GM12878 (cell line): ENCODE results near the gene TMEM255B. TPM values are rescaled to one million over a fixed set of nuclear protein-coding genes. Genes with fewer than 3 reads are reported as not detected.

Source experiments
- ATAC-seq: fragments of 200-7000 bp; cut with Tn5 transposase; 3 replicates; pipeline ENCODE4 v1.9.1; 2020; ENCODE audit warnings: mild to moderate bottlenecking, moderate library complexity
- BruUV-seq: library from RNA; stranded (reverse); fragments of 400-500 nt; replicated peaks from 2 replicates; lab custom pipeline; 2021; lab: Mats Ljungman, UMichigan
- CTCF ChIA-PET: fragments of 300-600 bp; sonication (Branson Sonifier 250); formaldehyde crosslinking; extraction: SDS; loops from one replicate; lab custom pipeline; 2021; ENCODE audit warnings: inconsistent platforms; lab: Yijun Ruan, JAX
- POLR2A ChIA-PET: fragments of 350-600 bp; formaldehyde crosslinking; extraction: SDS; loops from one replicate; lab custom pipeline; 2021; ENCODE audit warnings: inconsistent platforms; lab: Charles Lee
- RAD21 ChIA-PET: fragments of 300-600 bp; sonication (Branson Sonifier 250); formaldehyde crosslinking; loops from one replicate; lab custom pipeline; 2023; ENCODE audit warnings: antibody characterized with exemption; ENCODE audit not compliant: unreplicated experiment; lab: Charles Lee
- SMC1A ChIA-PET: fragments of 300-600 bp; sonication (Branson Sonifier 250); formaldehyde crosslinking; loops from one replicate; lab custom pipeline; 2023; ENCODE audit not compliant: unreplicated experiment, uncharacterized antibody; lab: Charles Lee
- DNase-seq: peaks from one replicate; pipeline ENCODE4 v3.0.0-alpha.2; 2011; ENCODE audit warnings: low read depth, low spot score
- FAIRE-seq: peaks from 3 replicates; lab custom pipeline; 2011; peaks lifted over from hg19 to GRCh38; lab: Jason Lieb, UNC
- H2AFZ ChIP-seq: 2 replicates; pipeline ENCODE4 v1.6.0; 2011; ENCODE audit warnings: low read depth, low read length, control low read depth; ENCODE audit not compliant: control insufficient read depth
- H3K27ac ChIP-seq: 2 replicates; pipeline ENCODE4 v1.5.1; 2011; ENCODE audit warnings: control low read depth; ENCODE audit not compliant: control insufficient read depth, insufficient read depth
- H3K27me3 ChIP-seq, 2 experiments: replicated peaks in 1 of 2; 2 replicates each; pipeline versions ENCODE4 v1.6.0 to v1.6.1; 2011; ENCODE audit warnings: low read length in 1 of 2; ENCODE audit not compliant: control insufficient read depth in 2 of 2, insufficient read depth in 2 of 2
- H3K36me3 ChIP-seq, 2 experiments: 2 replicates each; pipeline ENCODE4 v1.5.1; 2011; ENCODE audit warnings: low read length in 1 of 2; ENCODE audit not compliant: control insufficient read depth in 2 of 2, insufficient read depth in 2 of 2
- H3K4me1 ChIP-seq: 2 replicates; pipeline ENCODE4 v1.6.1; 2011; ENCODE audit warnings: mild to moderate bottlenecking, low read length, moderate library complexity, mixed read lengths; ENCODE audit not compliant: control insufficient read depth, insufficient read depth
- H3K4me2 ChIP-seq: 2 replicates; pipeline ENCODE4 v1.6.0; 2011; ENCODE audit warnings: control low read depth; ENCODE audit not compliant: control insufficient read depth, insufficient read depth
- H3K4me3 ChIP-seq: fragments of 200-600 bp; sonication (generic); 2 replicates; pipeline ENCODE4 v1.5.1; 2016
- H3K79me2 ChIP-seq: 2 replicates; pipeline ENCODE4 v1.6.0; 2011; ENCODE audit warnings: low read length; ENCODE audit not compliant: control insufficient read depth, insufficient read depth
- H3K9ac ChIP-seq: 2 replicates; pipeline ENCODE4 v1.8.0; 2011; ENCODE audit warnings: low read length, control low read depth, mixed read lengths; ENCODE audit not compliant: control insufficient read depth, insufficient read depth
- H3K9me3 ChIP-seq: replicated peaks from 3 replicates; pipeline ENCODE4 v1.5.1; 2011; ENCODE audit warnings: mild to moderate bottlenecking, low read length; ENCODE audit not compliant: control insufficient read depth, insufficient read depth
- H4K20me1 ChIP-seq: 2 replicates; pipeline ENCODE4 v1.6.0; 2011; ENCODE audit not compliant: control insufficient read depth, insufficient read depth
- CBX3 ChIP-seq: fragments of 200-600 bp; sonication (generic); IDR thresholded peaks from 2 replicates; pipeline ENCODE4 v1.6.1; 2016; ENCODE audit warnings: low read depth, borderline replicate concordance
- HDAC2 ChIP-seq: fragments of 200-600 bp; sonication (generic); IDR thresholded peaks from 2 replicates; pipeline ENCODE4 v1.6.1; 2017
- HDGF ChIP-seq: fragments of 450-650 bp; IDR thresholded peaks from 2 replicates; pipeline ENCODE4 v1.6.1; 2016; ENCODE audit warnings: antibody characterized with exemption
- MEF2A ChIP-seq: IDR thresholded peaks from 2 replicates; pipeline ENCODE4 v1.6.1; 2011; ENCODE audit warnings: low read depth, mild to moderate bottlenecking, low read length, moderate library complexity; ENCODE audit not compliant: insufficient read depth
- PML ChIP-seq: IDR thresholded peaks from 2 replicates; pipeline ENCODE4 v1.6.1; 2012; ENCODE audit warnings: low read length, inconsistent platforms
- SREBF1 ChIP-seq: IDR thresholded peaks from 2 replicates; pipeline ENCODE4 v1.6.1; 2012; ENCODE audit warnings: mild to moderate bottlenecking, low read length
- TCF12 ChIP-seq: IDR thresholded peaks from 2 replicates; pipeline ENCODE4 v1.6.1; 2011; ENCODE audit warnings: low read depth, mild to moderate bottlenecking, low read length
- WRNIP1 ChIP-seq: IDR thresholded peaks from 2 replicates; pipeline ENCODE4 v1.6.1; 2011; ENCODE audit warnings: low read depth, low read length, improper control_type of control experiment, borderline replicate concordance
- WGBS: methylation state at CpG from one replicate; pipeline ENCODE4 v1.1.6; 2016; ENCODE audit warnings: low lambda C conversion rate; ENCODE audit not compliant: insufficient replicate concordance, insufficient coverage; ENCODE audit errors: missing lambda C conversion rate; 5-methylcytosine and 5-hydroxymethylcytosine counted together
- in situ Hi-C: fragments of 300-500 bp; cut with MboI; formaldehyde crosslinking; loops from 9 replicates; pipeline ENCODE4 v1.14.3; 2018; ENCODE audit warnings: mixed read lengths
- intact Hi-C: fragments of 100-400 bp; cut with micrococcal nuclease; formaldehyde crosslinking; loops from one replicate; pipeline ENCODE4 v1.14.2; 2022; ENCODE audit not compliant: unreplicated experiment
- polyA plus RNA-seq, 11 experiments: library from polyadenylated mRNA; depleted of rRNA in 4 of 11; unstranded in 6 of 11; stranded (reverse) in 5 of 11; fragments of >200 nt; fragmentation: Nextera tagmentation in 4 of 11; fragmentation: Illumina TruSeq in 1 of 11; extraction: Ambion mirVana in 4 of 11; extraction: Trizol in 1 of 11; gene quantifications; 1 replicate in 1 of 11; 2 replicates in 10 of 11; pipeline versions ENCODE4 v1.2.1 to v1.2.3, GENCODE V29; 2011 to 2016; ENCODE audit warnings: inconsistent platforms in 2 of 11, missing spikeins in 2 of 11, low read depth in 1 of 11
- total RNA-seq, 4 experiments: library from RNA; depleted of rRNA in 3 of 4; stranded (reverse); fragments of >200 nt in 3 of 4; fragmentation: Illumina TruSeq in 1 of 4; extraction: Trizol in 1 of 4; gene quantifications; 2 replicates each; pipeline versions ENCODE4 v1.2.1 to v1.2.3, GENCODE V29; 2013 to 2021
- TF ChIP-seq, protein P1 (sequence below): IDR thresholded peaks from 2 replicates; pipeline ENCODE4 v1.6.1; 2012; ENCODE audit warnings: improper control_type of control experiment, low read depth, low read length; ENCODE audit not compliant: insufficient replicate concordance
- TF ChIP-seq, protein P2 (sequence below): IDR thresholded peaks from 2 replicates; pipeline ENCODE4 v1.6.1; 2012; ENCODE audit warnings: low read depth, low read length, improper control_type of control experiment
- TF ChIP-seq, protein P3 (sequence below): IDR thresholded peaks from 2 replicates; pipeline ENCODE4 v1.6.1; 2012; ENCODE audit warnings: low read depth, low read length, improper control_type of control experiment
- TF ChIP-seq, protein P4 (sequence below): IDR thresholded peaks from 2 replicates; pipeline ENCODE4 v1.6.1; 2012; ENCODE audit warnings: low read length, inconsistent platforms
- TF ChIP-seq, protein P5 (sequence below): fragments of 450-650 bp; IDR thresholded peaks from 2 replicates; pipeline ENCODE4 v1.6.1; 2017; ENCODE audit warnings: antibody characterized with exemption, mild to moderate bottlenecking, moderate library complexity

The TMEM255B gene
- total and polyA plus RNA-seq, 10 of the 15 experiments (the other 5 are each of a cell fraction or from before 2014, with no cell fraction given): 0.04 to 0.62 (median 0.13) TPM; not detected in 3

DNA sequence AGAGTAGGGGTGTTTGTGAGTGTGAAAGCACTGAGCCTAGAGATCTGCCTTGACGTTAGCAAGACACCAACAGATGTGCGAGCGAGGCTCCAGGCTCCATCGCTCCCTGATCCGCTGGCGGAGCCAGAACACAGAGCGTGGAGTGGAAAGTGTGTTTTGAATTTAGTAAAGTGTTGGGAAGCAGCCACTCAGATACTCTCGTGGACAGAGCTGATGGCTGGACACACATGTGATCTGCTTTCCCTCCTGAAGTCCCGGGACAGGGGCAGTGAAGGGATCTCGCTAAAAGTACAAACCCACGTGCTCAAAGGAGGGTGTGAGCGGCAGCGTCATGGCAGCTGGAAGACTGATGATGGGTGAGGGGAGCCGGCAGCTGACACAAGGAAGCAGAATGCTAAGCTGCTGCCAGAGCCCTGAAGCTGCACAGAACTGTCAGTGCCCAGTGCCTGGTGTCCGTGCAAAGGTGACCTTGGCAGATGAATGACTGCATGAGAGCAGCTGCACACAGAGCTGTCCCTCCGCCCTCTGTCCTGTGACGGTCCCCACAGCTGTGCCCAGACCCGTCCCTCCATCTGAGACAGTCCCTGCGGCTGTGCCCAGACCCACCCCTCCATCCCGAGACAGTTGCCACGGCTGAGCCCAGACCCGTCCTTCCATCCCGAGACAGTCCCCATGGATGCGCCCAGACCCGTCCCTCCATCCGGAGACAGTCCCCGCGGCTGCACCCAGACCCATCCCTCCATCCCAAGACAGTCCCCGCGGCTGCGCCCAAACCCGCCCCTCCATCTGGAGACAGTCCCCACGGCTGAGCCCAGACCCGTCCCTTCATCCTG lies 29.6 kb upstream of the TMEM255B start:
- no peak overlapping the region for H3K9ac ChIP-seq
- FAIRE-seq: no peak
- TF ChIP-seq CBX3: no peak
- TF ChIP-seq, protein P1, sequence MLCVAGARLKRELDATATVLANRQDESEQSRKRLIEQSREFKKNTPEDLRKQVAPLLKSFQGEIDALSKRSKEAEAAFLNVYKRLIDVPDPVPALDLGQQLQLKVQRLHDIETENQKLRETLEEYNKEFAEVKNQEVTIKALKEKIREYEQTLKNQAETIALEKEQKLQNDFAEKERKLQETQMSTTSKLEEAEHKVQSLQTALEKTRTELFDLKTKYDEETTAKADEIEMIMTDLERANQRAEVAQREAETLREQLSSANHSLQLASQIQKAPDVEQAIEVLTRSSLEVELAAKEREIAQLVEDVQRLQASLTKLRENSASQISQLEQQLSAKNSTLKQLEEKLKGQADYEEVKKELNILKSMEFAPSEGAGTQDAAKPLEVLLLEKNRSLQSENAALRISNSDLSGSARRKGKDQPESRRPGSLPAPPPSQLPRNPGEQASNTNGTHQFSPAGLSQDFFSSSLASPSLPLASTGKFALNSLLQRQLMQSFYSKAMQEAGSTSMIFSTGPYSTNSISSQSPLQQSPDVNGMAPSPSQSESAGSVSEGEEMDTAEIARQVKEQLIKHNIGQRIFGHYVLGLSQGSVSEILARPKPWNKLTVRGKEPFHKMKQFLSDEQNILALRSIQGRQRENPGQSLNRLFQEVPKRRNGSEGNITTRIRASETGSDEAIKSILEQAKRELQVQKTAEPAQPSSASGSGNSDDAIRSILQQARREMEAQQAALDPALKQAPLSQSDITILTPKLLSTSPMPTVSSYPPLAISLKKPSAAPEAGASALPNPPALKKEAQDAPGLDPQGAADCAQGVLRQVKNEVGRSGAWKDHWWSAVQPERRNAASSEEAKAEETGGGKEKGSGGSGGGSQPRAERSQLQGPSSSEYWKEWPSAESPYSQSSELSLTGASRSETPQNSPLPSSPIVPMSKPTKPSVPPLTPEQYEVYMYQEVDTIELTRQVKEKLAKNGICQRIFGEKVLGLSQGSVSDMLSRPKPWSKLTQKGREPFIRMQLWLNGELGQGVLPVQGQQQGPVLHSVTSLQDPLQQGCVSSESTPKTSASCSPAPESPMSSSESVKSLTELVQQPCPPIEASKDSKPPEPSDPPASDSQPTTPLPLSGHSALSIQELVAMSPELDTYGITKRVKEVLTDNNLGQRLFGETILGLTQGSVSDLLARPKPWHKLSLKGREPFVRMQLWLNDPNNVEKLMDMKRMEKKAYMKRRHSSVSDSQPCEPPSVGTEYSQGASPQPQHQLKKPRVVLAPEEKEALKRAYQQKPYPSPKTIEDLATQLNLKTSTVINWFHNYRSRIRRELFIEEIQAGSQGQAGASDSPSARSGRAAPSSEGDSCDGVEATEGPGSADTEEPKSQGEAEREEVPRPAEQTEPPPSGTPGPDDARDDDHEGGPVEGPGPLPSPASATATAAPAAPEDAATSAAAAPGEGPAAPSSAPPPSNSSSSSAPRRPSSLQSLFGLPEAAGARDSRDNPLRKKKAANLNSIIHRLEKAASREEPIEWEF: no peak
- TF ChIP-seq PML: no peak
- TF ChIP-seq, protein P2, sequence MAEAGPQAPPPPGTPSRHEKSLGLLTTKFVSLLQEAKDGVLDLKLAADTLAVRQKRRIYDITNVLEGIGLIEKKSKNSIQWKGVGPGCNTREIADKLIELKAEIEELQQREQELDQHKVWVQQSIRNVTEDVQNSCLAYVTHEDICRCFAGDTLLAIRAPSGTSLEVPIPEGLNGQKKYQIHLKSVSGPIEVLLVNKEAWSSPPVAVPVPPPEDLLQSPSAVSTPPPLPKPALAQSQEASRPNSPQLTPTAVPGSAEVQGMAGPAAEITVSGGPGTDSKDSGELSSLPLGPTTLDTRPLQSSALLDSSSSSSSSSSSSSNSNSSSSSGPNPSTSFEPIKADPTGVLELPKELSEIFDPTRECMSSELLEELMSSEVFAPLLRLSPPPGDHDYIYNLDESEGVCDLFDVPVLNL: no peak
- no peak for TF ChIP-seq SREBF1
- TF ChIP-seq TCF12: no peak
- TF ChIP-seq HDGF: no peak
- TF ChIP-seq HDAC2: no peak
- TF ChIP-seq, protein P3, sequence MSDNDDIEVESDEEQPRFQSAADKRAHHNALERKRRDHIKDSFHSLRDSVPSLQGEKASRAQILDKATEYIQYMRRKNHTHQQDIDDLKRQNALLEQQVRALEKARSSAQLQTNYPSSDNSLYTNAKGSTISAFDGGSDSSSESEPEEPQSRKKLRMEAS: no peak
- TF ChIP-seq, protein P4, sequence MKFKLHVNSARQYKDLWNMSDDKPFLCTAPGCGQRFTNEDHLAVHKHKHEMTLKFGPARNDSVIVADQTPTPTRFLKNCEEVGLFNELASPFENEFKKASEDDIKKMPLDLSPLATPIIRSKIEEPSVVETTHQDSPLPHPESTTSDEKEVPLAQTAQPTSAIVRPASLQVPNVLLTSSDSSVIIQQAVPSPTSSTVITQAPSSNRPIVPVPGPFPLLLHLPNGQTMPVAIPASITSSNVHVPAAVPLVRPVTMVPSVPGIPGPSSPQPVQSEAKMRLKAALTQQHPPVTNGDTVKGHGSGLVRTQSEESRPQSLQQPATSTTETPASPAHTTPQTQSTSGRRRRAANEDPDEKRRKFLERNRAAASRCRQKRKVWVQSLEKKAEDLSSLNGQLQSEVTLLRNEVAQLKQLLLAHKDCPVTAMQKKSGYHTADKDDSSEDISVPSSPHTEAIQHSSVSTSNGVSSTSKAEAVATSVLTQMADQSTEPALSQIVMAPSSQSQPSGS: no peak
- TF ChIP-seq MEF2A: no peak
- no peak for TF ChIP-seq WRNIP1
- TF ChIP-seq, protein P5, sequence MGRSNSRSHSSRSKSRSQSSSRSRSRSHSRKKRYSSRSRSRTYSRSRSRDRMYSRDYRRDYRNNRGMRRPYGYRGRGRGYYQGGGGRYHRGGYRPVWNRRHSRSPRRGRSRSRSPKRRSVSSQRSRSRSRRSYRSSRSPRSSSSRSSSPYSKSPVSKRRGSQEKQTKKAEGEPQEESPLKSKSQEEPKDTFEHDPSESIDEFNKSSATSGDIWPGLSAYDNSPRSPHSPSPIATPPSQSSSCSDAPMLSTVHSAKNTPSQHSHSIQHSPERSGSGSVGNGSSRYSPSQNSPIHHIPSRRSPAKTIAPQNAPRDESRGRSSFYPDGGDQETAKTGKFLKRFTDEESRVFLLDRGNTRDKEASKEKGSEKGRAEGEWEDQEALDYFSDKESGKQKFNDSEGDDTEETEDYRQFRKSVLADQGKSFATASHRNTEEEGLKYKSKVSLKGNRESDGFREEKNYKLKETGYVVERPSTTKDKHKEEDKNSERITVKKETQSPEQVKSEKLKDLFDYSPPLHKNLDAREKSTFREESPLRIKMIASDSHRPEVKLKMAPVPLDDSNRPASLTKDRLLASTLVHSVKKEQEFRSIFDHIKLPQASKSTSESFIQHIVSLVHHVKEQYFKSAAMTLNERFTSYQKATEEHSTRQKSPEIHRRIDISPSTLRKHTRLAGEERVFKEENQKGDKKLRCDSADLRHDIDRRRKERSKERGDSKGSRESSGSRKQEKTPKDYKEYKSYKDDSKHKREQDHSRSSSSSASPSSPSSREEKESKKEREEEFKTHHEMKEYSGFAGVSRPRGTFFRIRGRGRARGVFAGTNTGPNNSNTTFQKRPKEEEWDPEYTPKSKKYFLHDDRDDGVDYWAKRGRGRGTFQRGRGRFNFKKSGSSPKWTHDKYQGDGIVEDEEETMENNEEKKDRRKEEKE: no peak

More for the DNA sequence above, 29.6 kb upstream of the TMEM255B start:
- Histone ChIP-seq H3K4me3 (no peak overlapping the region), H3K79me2 (no peaks in the 10 kb centered on the region), H2AFZ (no peak overlapping the region), H3K4me2 (no peak overlapping the region), H3K27me3 (no peaks in the 10 kb centered on the region; a peak in 1 of 4 replicates), H3K27ac (no peak overlapping the region), H4K20me1 (no peaks in the 10 kb centered on the region), H3K4me1 (no peaks in the 10 kb centered on the region), H3K9me3 (no peaks in the 10 kb centered on the region; the same call in 2 of the 3 replicates), H3K36me3 (no peaks in the 10 kb centered on the region)
- WGBS: 63% methylated on average over 20 of the region's 34 CpGs
- ChIA-PET RAD21 (no interaction called here), CTCF (no interaction called here), SMC1A (no interaction called here), POLR2A (no interaction called here)
- no TSS peak for BruUV-seq
- intact Hi-C loops: no loop called here
- no peak for DNase-seq
- in situ Hi-C loops: no loop called here
- ATAC-seq: no peak
